ENCODE data around the gene LSAMP. TPM values are rescaled to one million over a fixed set of nuclear protein-coding genes. Genes with fewer than 3 reads are reported as not detected.

Gene LSAMP
- total RNA-seq, 1 donor from 2014 or later = 30.1 TPM

GRCh38 chr3:116045314-116045713, 400.0 kb downstream of the LSAMP start:
- Mint-ChIP-seq H3K27me3 (ENCODE audit: low read depth) (peaks cover 2% of the 10 kb centered on the region), H3K4me3 (no peak overlapping the region), H3K4me1 (peaks cover 4% of the 10 kb centered on the region), H3K36me3 (no peaks in the 10 kb centered on the region), H3K9me3 (no peaks in the 10 kb centered on the region), H3K27ac (no peak overlapping the region)
- no peak for TF ChIP-seq CTCF (IDR thresholded peaks at IDR 0.05; ENCODE audit: unreplicated experiment)
- DNase-seq (ENCODE audit: low spot score in 2 of 2, unreplicated experiment in 2 of 2) = no peak

- H3K4me1 Mint-ChIP-seq = no peaks in the 10 kb centered on the region
- no peaks in the 10 kb centered on the region for H3K27me3 Mint-ChIP-seq (ENCODE audit: low read depth)
- H3K27ac Mint-ChIP-seq = no peak overlapping the region
- no peak for DNase-seq (ENCODE audit: low spot score in 2 of 2, unreplicated experiment in 2 of 2)
- no peak overlapping the region for H3K4me3 Mint-ChIP-seq
- H3K36me3 Mint-ChIP-seq = no peaks in the 10 kb centered on the region
- no peaks in the 10 kb centered on the region for H3K9me3 Mint-ChIP-seq
- TF ChIP-seq CTCF (IDR thresholded peaks at IDR 0.05; ENCODE audit: unreplicated experiment) = no peak
Measured at GRCh38 chr3:116040152-116040551, 405.1 kb downstream of the LSAMP start.

- H3K4me3 Mint-ChIP-seq = no peak overlapping the region
- H3K27me3 Mint-ChIP-seq (ENCODE audit: low read depth) = no peaks in the 10 kb centered on the region
- DNase-seq (ENCODE audit: low spot score in 2 of 2, unreplicated experiment in 2 of 2) = no peak
- H3K36me3 Mint-ChIP-seq = no peaks in the 10 kb centered on the region
- peaks cover 3% of the 10 kb centered on the region for H3K4me1 Mint-ChIP-seq
- H3K27ac Mint-ChIP-seq = no peak overlapping the region
- no peak for TF ChIP-seq CTCF (IDR thresholded peaks at IDR 0.05; ENCODE audit: unreplicated experiment)
- no peaks in the 10 kb centered on the region for H3K9me3 Mint-ChIP-seq
Measured at GRCh38 chr3:116039651-116039985, 405.7 kb downstream of the LSAMP start.

- Mint-ChIP-seq H3K9me3 (no peaks in the 10 kb centered on the region), H3K27me3 (ENCODE audit: low read depth) (no peaks in the 10 kb centered on the region), H3K36me3 (no peaks in the 10 kb centered on the region), H3K4me1 (peaks cover 7% of the 10 kb centered on the region), H3K27ac (no peak overlapping the region), H3K4me3 (no peak overlapping the region)
- no peak for TF ChIP-seq CTCF (IDR thresholded peaks at IDR 0.05; ENCODE audit: unreplicated experiment)
- no peak for DNase-seq (ENCODE audit: low spot score in 2 of 2, unreplicated experiment in 2 of 2)
Measured at GRCh38 chr3:116038968-116039650, 406.2 kb downstream of the LSAMP start.

GRCh38 chr3:116037954-116038911, 407.1 kb downstream of the LSAMP start:
- Mint-ChIP-seq H3K4me3 (no peak overlapping the region), H3K27ac (no peak overlapping the region), H3K4me1 (peaks cover 7% of the 10 kb centered on the region), H3K36me3 (no peaks in the 10 kb centered on the region), H3K9me3 (no peaks in the 10 kb centered on the region), H3K27me3 (ENCODE audit: low read depth) (no peaks in the 10 kb centered on the region)
- DNase-seq (ENCODE audit: low spot score in 2 of 2, unreplicated experiment in 2 of 2) = no peak
- no peak for TF ChIP-seq CTCF (IDR thresholded peaks at IDR 0.05; ENCODE audit: unreplicated experiment)
